Coronary artery (tissue), 2 donors: Measurements from ENCODE around the gene LMBR1L.
A peak's percentile ranks its signal among the peaks of the same experiment; 100 is the strongest.

Experiments used
- DNase-seq: peaks from one replicate; pipeline ENCODE4 v3.0.0-alpha.2; 2017; ENCODE audit warnings: low spot score
- H3K27ac ChIP-seq, 2 donors: fragments of 200-600 bp; sonication (generic); one replicate each; pipeline ENCODE4 v1.5.1; 2016 to 2019
- H3K4me3 ChIP-seq: fragments of 200-600 bp; sonication (generic); 2 replicates; pipeline ENCODE4 v1.5.1; 2016; ENCODE audit warnings: mild to moderate bottlenecking, moderate library complexity
- TF ChIP-seq, protein P1 (sequence below): fragments of 200-600 bp; sonication (generic); IDR thresholded peaks from one replicate; pipeline ENCODE4 v1.5.1; 2019; ENCODE audit warnings: antibody characterized with exemption

LMBR1L gene, protein sequence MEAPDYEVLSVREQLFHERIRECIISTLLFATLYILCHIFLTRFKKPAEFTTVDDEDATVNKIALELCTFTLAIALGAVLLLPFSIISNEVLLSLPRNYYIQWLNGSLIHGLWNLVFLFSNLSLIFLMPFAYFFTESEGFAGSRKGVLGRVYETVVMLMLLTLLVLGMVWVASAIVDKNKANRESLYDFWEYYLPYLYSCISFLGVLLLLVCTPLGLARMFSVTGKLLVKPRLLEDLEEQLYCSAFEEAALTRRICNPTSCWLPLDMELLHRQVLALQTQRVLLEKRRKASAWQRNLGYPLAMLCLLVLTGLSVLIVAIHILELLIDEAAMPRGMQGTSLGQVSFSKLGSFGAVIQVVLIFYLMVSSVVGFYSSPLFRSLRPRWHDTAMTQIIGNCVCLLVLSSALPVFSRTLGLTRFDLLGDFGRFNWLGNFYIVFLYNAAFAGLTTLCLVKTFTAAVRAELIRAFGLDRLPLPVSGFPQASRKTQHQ

DNA sequence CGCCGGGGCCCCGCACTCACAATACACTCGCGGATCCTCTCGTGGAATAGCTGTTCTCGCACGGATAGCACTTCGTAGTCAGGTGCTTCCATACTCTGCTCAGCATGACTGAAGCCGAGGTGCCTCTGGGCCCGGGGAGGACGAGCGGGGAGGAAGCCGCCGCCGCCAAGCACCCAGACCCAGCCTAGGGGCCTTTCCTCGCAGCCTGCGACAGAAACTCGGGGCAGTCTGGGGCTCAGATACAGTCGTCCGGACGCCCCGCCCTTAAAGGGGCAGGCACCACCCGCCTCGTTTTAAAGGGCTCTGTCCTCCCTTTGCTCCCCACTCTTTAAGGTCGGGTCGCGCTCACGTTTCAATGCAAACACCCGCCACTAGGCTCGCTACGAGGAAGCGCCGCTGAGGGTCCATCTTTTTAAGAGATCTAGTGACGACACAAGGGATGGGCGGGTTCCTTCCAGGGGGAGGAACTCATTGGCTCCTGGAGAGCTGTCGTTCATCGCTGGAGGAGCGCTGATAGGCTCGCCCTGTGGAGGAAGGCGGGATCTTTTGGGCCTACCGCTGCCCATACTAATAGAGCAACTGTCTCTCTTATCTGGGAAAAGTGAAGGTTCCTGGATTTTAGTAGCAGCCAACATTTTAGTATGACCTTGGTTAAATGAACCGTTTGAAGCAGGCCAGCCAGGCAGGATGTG lies at the start of gene LMBR1L:
Gene LMBR1L (minus strand): TSS at position 384 of the 692 bp plus-strand sequence. CDS start 292 bp downstream, at position 92.
- peak; percentile 98 for DNase-seq
- Histone ChIP-seq H3K27ac (peak within 1 kb of the TSS; percentile 93 to 98), H3K4me3 (peak within 1 kb of the TSS; percentile 80)
- TF ChIP-seq, protein P1, sequence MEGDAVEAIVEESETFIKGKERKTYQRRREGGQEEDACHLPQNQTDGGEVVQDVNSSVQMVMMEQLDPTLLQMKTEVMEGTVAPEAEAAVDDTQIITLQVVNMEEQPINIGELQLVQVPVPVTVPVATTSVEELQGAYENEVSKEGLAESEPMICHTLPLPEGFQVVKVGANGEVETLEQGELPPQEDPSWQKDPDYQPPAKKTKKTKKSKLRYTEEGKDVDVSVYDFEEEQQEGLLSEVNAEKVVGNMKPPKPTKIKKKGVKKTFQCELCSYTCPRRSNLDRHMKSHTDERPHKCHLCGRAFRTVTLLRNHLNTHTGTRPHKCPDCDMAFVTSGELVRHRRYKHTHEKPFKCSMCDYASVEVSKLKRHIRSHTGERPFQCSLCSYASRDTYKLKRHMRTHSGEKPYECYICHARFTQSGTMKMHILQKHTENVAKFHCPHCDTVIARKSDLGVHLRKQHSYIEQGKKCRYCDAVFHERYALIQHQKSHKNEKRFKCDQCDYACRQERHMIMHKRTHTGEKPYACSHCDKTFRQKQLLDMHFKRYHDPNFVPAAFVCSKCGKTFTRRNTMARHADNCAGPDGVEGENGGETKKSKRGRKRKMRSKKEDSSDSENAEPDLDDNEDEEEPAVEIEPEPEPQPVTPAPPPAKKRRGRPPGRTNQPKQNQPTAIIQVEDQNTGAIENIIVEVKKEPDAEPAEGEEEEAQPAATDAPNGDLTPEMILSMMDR = no peak

DNA sequence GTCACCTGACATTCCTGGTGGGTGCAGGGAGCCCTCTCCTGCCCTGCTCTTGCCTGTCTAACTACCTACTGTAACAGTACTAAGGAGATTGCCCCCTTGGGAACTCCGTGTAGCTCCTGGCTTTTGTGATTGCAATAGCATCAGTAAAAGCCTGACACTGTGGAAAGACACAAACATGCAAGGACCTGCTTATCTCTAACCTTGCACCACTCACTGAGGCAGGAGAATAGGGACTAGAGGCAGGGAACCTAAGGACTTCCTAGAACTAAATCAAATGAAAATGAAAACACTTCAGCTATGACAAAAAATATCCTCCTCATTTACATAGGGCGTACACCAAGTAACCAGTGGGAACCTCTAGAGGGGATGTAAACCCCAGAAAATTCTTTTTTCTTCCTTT lies 49.8 kb upstream of the LMBR1L start:
- H3K27ac ChIP-seq = no peak overlapping the region
- TF ChIP-seq, protein P1 = no peak
- DNase-seq = no peak
- H3K4me3 ChIP-seq = no peak overlapping the region

DNA sequence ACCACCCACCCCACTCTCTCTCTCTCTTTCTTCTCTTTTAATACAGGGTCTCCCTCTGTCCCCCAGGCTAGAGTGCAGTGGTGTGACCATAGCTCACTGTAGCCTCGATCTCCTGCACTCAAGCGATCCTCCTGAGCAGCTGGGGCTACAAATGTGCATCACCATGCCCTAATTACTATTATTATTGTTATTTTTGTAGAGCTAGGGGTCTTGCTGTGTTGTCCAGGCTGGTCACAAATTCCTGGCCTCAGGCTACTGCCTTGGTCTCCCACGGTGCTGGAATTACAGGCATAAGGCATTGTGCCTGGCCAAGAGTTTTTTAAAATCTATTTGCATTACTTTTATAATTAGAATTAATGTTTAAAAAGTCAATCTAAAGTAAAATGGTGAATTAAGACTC lies 43.6 kb upstream of the LMBR1L start:
- no peak for DNase-seq
- Histone ChIP-seq H3K4me3 (no peak overlapping the region), H3K27ac (no peak overlapping the region)
- TF ChIP-seq, protein P1 = no peak

DNA sequence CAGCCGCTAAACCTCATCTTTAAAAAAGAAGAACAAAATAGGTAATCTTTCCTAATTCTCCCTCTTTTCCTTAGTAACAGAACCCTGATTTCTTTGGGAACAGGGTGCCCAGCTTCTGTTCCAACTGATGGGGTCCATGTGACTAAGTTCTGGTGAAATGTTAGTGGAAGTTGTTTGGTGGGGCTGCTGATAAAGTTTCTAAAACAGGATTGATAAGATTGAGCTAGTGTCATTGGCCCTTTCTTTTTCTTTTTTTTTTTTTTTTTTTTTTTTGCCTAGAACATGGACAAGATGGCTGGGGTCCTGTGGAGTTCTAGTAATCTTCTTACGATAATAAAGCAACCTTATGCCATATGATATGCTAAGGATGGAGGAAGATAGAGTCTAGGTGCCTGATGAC lies 36.7 kb upstream of the LMBR1L start:
- no peak for DNase-seq
- H3K27ac ChIP-seq = no peak overlapping the region

DNA sequence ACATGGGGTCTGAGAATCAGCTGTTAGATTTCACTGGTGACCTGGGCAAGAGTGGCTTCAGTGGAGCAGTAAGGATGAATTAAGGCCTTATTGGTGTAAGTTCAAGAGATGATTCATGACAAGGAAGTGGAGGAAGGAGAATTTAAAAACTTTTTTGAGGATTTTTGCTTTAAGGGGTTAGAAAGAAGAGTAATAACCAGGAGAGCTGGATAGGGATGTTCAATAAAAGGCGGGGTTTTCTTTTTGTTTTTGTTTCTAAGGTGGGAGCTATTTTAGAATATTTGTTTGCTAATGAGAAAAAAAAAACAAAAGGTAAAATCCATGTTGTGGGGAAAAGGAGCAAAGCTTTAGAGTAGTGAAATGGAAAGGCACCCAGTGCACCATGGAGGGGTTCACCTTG lies 35.8 kb upstream of the LMBR1L start:
- Histone ChIP-seq H3K27ac (no peak overlapping the region), H3K4me3 (no peak overlapping the region)
- no peak for DNase-seq
- TF ChIP-seq, protein P1 = no peak

More for the DNA sequence above, 36.7 kb upstream of the LMBR1L start:
- H3K4me3 ChIP-seq = no peak overlapping the region
- TF ChIP-seq, protein P1 = no peak

DNA sequence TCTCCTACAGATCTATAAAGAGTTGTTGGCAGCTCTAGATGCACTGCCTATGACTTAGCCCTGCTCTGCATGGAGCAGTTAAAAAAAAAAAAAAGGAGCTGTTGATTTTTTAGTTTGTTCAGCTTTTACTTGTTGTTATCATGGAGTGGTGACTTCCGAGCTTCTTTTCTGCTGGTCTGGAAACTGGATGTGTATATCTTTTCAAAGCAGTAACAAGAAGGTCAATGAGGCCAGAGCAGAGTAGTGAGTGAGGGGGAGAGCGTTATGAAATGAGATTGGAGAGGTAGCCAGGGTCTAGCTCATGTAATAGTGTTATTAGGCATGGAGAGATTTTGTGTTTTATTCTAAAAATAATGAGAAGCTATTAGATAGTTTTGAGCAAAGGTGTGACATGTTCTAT lies 33.7 kb upstream of the LMBR1L start:
- H3K27ac ChIP-seq = no peak overlapping the region
- TF ChIP-seq, protein P1 = no peak
- H3K4me3 ChIP-seq = no peak overlapping the region
- DNase-seq = no peak
